Right lobe of liver (tissue), 4 donors: ENCODE results near the gene FCF1.

ENCODE experiments used
- POLR2A ChIP-seq: fragments of 450-650 bp; IDR thresholded peaks from one replicate; pipeline ENCODE4 v1.6.1; 2017; ENCODE audit warnings: antibody characterized with exemption, mild to moderate bottlenecking
- TF ChIP-seq, protein P1 (sequence below), 4 donors: fragments of 200-600 bp in 3 of 4; fragments of 450-650 bp in 1 of 4; IDR thresholded peaks; one replicate each; pipeline versions ENCODE4 v1.5.1 to v1.8.0; 2016 to 2022; ENCODE audit warnings: antibody characterized with exemption in 4 of 4, mild to moderate bottlenecking in 2 of 4
- donor health status: DM: no; HTN: no; CAD: no.
- donor health status: DM: no; HTN: no; CAD: no.
- donor health status: DM: no; HTN: yes; CAD: no.

DNA sequence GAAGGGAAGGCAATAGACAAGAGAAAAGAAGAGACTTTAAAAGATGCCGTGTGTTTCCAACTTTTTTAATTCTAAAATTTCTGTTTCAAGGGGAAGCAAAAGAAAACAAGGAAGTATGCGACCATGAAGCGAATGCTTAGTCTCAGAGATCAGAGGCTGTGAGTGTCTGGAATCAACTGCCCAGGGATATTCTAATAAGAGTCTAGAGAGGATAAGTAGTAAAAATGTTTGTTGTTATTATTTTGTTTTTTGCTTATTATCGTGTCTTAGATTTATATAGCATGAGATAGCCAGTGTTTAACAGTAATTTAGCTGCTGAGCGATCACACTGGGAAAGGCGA lies 421 bp downstream of the FCF1 start:
- TF ChIP-seq, protein P1, sequence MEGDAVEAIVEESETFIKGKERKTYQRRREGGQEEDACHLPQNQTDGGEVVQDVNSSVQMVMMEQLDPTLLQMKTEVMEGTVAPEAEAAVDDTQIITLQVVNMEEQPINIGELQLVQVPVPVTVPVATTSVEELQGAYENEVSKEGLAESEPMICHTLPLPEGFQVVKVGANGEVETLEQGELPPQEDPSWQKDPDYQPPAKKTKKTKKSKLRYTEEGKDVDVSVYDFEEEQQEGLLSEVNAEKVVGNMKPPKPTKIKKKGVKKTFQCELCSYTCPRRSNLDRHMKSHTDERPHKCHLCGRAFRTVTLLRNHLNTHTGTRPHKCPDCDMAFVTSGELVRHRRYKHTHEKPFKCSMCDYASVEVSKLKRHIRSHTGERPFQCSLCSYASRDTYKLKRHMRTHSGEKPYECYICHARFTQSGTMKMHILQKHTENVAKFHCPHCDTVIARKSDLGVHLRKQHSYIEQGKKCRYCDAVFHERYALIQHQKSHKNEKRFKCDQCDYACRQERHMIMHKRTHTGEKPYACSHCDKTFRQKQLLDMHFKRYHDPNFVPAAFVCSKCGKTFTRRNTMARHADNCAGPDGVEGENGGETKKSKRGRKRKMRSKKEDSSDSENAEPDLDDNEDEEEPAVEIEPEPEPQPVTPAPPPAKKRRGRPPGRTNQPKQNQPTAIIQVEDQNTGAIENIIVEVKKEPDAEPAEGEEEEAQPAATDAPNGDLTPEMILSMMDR (IDR thresholded peaks at IDR 0.05): no peak
- TF ChIP-seq POLR2A: no peak
